ENCODE measurements around the gene PAWR. TPM values are rescaled to one million over a fixed set of nuclear protein-coding genes. Genes with fewer than 3 reads are reported as not detected.

PAWR gene
- total and polyA plus RNA-seq, 2 donors (not counting 3 experiments of a cell fraction or from before 2014, with no cell fraction given) = 18.3 to 154 TPM

- FAIRE-seq = no peak
- intact Hi-C loops (cut with micrococcal nuclease) = no loop called here
- dilution Hi-C loops (cut with MboI; ENCODE audit: extremely low pct_ligation_motif_present, low sequenced_read_pairs) = no loop called here
Measured at GRCh38 chr12:79563021-79563740, 127.6 kb downstream of the PAWR start.

More at GRCh38 chr12:79563021-79563740, 127.6 kb downstream of the PAWR start:
- TF ChIP-seq GATA2 (IDR thresholded peaks at IDR 0.05; ENCODE audit: insufficient read depth, insufficient read length, low read depth, low read length) (no peak), POLR2A (IDR thresholded peaks at IDR 0.05; ENCODE audit: low read depth, low read length) (no peak), FOS (IDR thresholded peaks at IDR 0.05; ENCODE audit: borderline replicate concordance, insufficient read depth, low read length) (no peak), JUN (IDR thresholded peaks at IDR 0.05; ENCODE audit: borderline replicate concordance, insufficient read depth, insufficient read length, low read depth) (no peak), MYC (IDR thresholded peaks at IDR 0.05; ENCODE audit: low read depth, low read length) (no peak), CTCF (IDR thresholded peaks at IDR 0.05; ENCODE audit: extremely low read depth in 1 of 2, insufficient read depth in 1 of 2, low read depth in 1 of 2, low read length in 2 of 2) (no peak), EZH2 (IDR thresholded peaks at IDR 0.05; ENCODE audit: borderline replicate concordance, low read depth, low read length, severe bottlenecking) (no peak), MAX (IDR thresholded peaks at IDR 0.05; ENCODE audit: insufficient read depth, insufficient read length) (no peak), POLR2AphosphoS5 (IDR thresholded peaks at IDR 0.05; ENCODE audit: insufficient read depth, low read depth, low read length) (no peak)
- Histone ChIP-seq H2AFZ (ENCODE audit: low read depth, low read length) (no peak overlapping the region), H3K79me2 (ENCODE audit: control insufficient read depth, insufficient read depth, low read length) (no peaks in the 10 kb centered on the region), H3K9me3 (replicated peaks; ENCODE audit: control insufficient read depth, insufficient read depth, low read length) (peaks cover 3% of the 10 kb centered on the region), H3K4me3 (replicated peaks in 1 of 3; ENCODE audit: insufficient read depth in 1 of 3, low read depth in 1 of 3, low read length in 3 of 3) (no peak overlapping the region), H3K4me2 (ENCODE audit: insufficient read depth, low read length) (no peak overlapping the region), H3K27ac (ENCODE audit: insufficient read depth, low read depth, low read length) (no peak overlapping the region), H3K9ac (replicated peaks; ENCODE audit: extremely low read depth, insufficient read depth, low read length) (no peak overlapping the region), H3K9me1 (replicated peaks; ENCODE audit: control insufficient read depth, extremely low read depth, insufficient read depth, low read length) (no peaks in the 10 kb centered on the region), H3K27me3 (ENCODE audit: control insufficient read depth in 2 of 2, insufficient read depth in 2 of 2, low read length in 2 of 2) (no peaks in the 10 kb centered on the region), H3K36me3 (ENCODE audit: control insufficient read depth in 2 of 2, extremely low read depth in 1 of 2, insufficient read depth in 2 of 2, low read length in 2 of 2) (peaks cover 0 to 2% of the 10 kb centered on the region in 2 experiments), H4K20me1 (replicated peaks; ENCODE audit: control insufficient read depth, extremely low read depth, insufficient read depth, low read length) (no peaks in the 10 kb centered on the region), H3K4me1 (ENCODE audit: control insufficient read depth, extremely low read depth, insufficient read depth, low read length) (peaks cover 50% of the 10 kb centered on the region)
- CTCF ChIA-PET = interaction anchor here (0.8 kb wide), 1 partner anchor 16 kb away, joined by 3 read pairs; no protein-coding TSS in a partner anchor
- BruUV-seq (replicated peaks) = no TSS peak
- no peak for DNase-seq (ENCODE audit: low read depth, low spot score)
- POLR2A ChIA-PET = no interaction called here

Measured in endothelial cell of umbilical vein (primary cell).